Measurements from ENCODE around the gene UBE2I.

- TF ChIP-seq CTCF (IDR thresholded peaks at IDR 0.05; ENCODE audit: low read depth, low read length, missing input control) (no peak), HNF4A (conservative IDR thresholded peaks at IDR 0.05) (no peak), REST (IDR thresholded peaks at IDR 0.05) (no peak), RAD21 (IDR thresholded peaks at IDR 0.05) (no peak), GABPA (IDR thresholded peaks at IDR 0.05 in 1 of 2, conservative IDR thresholded peaks at IDR 0.05 in 1 of 2) (no peak)
These were observed 33.5 kb upstream of the UBE2I start for GRCh38 chr16:1275791-1276579.
